Kidney tubule cell (primary cell): ENCODE results near the gene FAM241B.

Experiments used
- DNase-seq: peaks from one replicate; pipeline ENCODE4 v3.0.0-alpha.2; 2018; ENCODE audit warnings: low spot score

Gene FAM241B, protein sequence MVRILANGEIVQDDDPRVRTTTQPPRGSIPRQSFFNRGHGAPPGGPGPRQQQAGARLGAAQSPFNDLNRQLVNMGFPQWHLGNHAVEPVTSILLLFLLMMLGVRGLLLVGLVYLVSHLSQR

DNA sequence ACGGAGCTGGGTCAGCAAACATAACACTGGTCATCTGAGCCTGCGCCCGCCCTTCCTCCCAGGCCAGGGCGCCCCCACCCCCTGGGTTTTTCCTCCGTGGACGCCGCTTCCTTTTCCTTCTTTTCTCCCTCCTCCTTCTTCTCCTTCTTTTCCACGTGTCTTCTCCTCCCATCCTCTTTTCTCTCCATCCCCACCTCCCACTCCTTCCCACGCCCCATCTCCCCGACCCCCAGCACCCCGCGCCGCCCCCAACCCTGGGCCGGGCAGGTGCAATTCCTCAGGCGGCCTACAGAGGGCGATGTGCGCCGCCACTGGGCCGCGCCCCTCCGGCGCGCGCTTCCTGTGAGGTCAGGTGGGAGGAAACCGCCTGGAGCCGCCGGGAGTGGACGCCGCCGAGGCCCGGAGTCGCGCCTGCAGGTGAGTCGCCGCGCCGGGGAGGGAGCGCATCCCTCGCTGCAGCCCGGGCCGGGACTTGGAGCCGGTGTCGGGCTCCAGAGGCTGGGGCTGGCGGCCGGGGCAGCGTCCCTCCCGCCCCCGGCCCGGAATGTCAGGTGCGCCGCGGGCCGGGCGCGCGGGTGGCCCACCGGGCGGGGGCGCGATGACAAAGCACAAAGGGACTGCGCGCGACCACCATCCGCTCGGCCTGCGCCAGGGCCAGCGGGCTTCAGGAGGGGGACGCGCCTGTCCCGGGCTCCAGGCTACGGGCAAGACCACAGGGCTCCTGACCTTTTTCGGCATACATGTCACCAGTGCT, at the start of gene FAM241B:
TSS of gene FAM241B (plus strand) at position 351 of the 754 bp plus-strand sequence. CDS start 1,497 bp downstream, outside the sequence.
- DNase-seq, result peak; percentile 80

DNA sequence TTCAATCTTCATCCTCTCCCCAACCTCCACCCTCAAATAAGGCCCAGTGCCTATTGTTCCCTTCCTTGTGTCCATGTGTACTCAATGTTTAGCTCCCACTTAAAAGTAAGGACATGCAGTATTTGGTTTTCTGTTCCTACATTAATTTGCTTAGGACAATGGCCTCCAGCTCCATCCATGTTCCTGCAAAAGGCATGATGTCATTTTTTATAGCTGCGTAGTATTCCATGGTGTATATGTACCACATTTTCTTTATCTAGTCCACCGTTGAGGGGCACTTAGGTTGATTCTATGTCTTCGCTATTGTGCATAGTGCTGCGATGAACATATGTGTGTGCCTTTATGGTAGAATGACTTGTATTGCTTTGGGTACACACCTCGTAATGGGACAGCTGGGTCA, 49.6 kb upstream of the FAM241B start:
- DNase-seq, result no peak

- no peak for DNase-seq
Observed at GRCh38 chr10:69583106-69583505, 46.9 kb upstream of the FAM241B start.

GRCh38 chr10:69584624-69585023, 45.4 kb upstream of the FAM241B start:
- no peak for DNase-seq

GRCh38 chr10:69588358-69588757, 41.7 kb upstream of the FAM241B start:
- DNase-seq, result no peak

GRCh38 chr10:69600761-69601330, 29.2 kb upstream of the FAM241B start:
- no peak for DNase-seq

- no peak for DNase-seq
Observed at GRCh38 chr10:69609077-69609476, 21.0 kb upstream of the FAM241B start.

- DNase-seq, result no peak
Observed at GRCh38 chr10:69612760-69613159, 17.3 kb upstream of the FAM241B start.

GRCh38 chr10:69614130-69614529, 15.9 kb upstream of the FAM241B start:
- DNase-seq, result no peak

GRCh38 chr10:69616358-69616757, 13.7 kb upstream of the FAM241B start:
- DNase-seq, result no peak

GRCh38 chr10:69618746-69619145, 11.3 kb upstream of the FAM241B start:
- DNase-seq, result no peak

GRCh38 chr10:69619626-69620025, 10.4 kb upstream of the FAM241B start:
- DNase-seq, result no peak

DNA sequence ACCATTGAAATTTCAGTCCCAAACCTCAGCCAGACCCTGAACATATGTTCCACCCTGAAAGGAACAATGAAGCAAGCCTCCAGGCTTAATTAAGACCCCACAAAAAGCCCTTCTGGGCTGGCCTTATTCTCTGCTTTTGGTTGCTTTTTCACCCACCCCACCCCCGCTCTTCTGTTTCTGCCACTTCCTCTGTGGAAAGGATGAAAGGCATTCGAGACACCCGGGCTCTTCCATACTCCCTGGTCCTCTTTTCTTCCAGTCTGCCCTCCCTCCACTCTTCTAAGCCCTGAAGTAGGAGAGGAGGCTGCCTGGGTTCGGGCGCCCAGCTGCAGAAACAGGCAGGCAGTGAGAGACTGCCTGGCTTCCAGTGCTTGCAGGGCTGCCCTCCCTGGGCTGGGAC, 9.4 kb upstream of the FAM241B start:
- DNase-seq, result no peak

DNA sequence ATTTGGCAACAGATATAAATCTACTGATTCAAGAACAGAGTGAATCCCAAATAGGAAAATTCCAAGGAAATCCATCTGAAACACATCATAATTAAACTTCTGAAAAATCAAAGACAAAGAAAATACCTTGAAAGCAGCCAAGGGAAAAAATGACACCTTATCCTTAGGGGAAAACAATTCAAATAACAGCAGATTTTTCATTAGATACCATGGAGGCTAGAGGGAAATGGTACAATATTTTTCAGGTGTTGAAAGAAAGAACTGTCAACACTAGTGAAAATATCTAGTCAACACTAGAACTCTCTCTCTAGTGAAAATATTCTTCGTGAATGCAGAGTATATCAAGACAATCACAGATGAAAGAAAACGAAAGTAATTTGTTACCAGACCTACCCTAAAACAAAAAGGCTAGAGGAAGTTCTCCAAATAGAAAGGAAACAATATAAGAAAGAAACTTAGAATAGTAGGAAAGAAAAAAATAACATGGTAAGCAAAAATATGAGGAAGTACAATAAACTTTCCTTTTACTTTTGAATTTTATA, 5.7 kb upstream of the FAM241B start:
- DNase-seq, result no peak

- DNase-seq, result no peak
Observed at GRCh38 chr10:69626826-69627225, 3.2 kb upstream of the FAM241B start.

DNA sequence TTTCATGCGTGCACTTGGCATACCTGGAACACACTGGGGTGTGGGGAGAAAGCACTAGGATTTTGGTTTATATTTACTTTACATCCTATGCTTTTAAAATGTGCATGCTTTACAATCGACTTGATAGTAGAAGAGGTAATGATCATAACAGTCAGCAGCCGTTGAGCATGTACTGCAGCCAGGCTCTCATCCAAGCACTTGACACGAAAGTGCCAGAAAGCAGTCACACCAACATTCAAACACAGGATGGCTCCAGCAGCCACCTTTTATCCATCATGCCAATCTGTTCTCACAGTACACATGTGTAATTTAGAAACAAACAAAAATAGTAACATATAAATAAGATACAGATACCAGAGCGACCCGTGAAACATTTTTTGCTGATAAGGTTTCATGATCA, 1.2 kb upstream of the FAM241B start:
- no peak for DNase-seq

GRCh38 chr10:69629519-69629896, 539 bp upstream of the FAM241B start:
- DNase-seq, result no peak

DNA sequence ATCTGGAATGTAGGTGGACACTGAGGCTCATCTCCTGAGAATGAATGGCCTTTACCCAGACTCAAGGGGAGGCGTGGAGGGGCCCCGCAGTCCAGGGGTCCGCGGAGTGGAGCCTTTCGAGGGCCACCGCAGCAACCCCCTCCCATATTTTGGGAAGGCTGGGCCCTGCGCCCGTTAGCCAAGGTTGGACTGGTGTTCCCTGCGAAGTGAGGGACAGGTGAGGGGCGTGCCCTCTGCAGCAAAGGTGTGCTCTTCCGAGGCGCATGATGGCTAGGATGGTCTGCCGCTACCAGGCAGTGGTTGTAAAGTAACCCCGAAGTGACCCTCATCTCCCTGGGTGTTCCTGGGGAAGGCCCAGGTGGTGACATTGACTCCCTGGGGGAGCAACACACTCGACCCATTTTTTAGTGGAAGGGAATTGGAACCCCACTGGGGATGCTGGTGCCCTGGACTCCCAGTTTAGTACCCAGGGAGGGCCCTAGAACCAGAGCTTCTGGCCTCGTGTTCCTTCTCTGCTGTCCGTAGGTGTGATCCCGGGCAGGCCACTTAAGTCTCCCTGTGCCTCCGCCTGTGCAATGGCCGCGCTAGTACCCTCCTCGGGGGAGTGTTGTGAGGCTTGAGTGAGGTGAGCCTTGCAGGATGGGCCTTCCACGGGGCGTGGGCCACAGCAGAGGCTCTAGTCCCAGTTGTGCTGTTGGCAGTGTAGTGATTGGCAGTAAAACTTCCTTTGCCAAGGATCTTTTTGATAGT, 779 bp downstream of the FAM241B start:
- DNase-seq, result no peak

DNA sequence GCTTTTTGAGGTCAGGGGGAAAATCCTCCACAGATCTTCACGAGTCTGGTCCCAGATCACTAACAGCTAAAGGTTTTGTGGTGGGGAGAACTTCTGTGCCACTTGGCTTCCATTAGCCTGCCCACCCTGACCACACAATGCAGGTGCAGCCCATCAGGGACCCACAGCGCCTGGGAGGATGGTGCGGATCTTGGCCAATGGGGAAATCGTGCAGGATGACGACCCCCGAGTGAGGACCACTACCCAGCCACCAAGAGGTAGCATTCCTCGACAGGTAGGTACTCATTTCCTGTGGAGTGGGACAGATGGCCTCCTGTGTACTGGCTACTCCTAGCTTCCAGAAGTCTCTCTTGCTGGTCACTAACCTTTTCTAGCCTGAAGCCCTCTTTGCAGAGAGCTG, 1.5 kb downstream of the FAM241B start:
- no peak for DNase-seq

DNA sequence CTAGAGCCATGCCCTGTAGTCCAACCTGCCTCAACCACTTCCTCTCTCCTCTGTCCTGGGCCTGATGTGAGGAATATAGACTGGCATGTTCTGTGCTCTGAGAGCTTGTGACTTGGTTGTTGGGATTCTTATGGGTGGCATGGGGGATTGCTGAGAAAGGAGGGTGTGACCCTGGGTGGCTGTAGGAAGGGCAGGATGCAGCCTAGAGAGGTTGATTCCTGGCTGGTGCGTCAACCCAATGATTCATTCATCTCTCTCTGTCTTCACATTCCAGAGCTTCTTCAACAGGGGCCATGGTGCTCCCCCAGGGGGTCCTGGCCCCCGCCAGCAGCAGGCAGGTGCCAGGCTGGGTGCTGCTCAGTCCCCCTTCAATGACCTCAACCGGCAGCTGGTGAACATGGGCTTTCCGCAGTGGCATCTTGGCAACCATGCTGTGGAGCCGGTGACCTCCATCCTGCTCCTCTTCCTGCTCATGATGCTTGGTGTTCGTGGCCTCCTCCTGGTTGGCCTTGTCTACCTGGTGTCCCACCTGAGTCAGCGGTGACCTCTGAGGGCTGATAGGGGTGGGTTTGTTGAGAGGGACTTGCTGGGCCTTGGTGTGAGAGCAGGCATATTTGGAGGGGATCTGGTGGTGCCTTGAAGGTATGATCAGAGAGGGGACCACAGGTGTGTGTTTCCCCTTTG, 2.6 kb downstream of the FAM241B start:
- DNase-seq, result peak; percentile 50

DNA sequence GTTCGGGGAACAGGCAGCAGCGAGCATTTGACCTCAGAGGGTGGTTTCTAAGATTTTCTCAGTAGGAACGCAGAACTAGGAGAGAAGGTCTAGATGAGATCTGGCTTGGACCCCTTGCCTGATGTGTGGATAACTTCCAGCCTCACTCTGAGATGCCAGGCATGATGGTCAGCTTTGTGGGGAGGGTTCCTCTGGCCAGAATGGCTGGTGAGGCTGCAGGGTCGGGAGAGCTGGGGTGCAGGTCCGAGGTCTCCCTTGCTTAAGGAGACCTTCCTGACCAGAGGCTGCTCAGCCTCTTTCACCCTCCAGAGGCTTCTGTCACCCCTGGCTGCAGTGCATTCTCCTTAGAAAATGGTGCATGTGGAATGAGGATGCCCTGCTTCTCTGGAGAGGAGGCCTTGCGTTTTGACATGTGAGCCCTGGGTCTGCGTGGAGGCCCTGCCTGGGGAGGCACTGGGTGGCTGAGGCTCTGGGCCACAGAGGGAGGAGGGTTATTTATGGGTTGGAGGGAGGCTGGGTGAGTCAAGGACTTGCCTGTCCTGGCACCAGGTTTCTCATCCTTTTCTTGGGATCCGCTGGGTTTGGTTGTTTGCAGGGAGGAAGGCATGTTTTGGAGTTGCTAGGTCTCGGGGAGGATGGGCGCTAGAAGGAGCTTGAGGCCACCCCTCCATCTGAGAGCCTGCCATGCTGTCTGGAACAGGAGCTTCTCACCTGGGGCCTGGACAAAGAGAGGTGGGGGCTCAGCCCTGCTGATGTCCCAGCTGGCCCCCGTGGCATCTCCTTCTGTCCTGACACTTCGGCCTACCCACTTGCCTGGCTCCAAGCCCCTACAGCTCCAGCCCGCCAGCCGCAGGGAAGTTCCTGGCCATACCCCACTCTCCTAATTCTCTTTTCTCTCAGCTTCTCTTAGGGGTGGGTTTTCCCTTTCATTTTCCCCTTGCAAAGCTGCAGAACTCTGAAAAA, 3.9 kb downstream of the FAM241B start:
- no peak for DNase-seq
